ENCODE measurements around the gene ITPR1.
"Not testable (repeated sequence)": the region's sequence is repeated elsewhere in the genome, so short reads cannot be mapped to it uniquely, and the experiment has no call there.

Gene ITPR1

DNA sequence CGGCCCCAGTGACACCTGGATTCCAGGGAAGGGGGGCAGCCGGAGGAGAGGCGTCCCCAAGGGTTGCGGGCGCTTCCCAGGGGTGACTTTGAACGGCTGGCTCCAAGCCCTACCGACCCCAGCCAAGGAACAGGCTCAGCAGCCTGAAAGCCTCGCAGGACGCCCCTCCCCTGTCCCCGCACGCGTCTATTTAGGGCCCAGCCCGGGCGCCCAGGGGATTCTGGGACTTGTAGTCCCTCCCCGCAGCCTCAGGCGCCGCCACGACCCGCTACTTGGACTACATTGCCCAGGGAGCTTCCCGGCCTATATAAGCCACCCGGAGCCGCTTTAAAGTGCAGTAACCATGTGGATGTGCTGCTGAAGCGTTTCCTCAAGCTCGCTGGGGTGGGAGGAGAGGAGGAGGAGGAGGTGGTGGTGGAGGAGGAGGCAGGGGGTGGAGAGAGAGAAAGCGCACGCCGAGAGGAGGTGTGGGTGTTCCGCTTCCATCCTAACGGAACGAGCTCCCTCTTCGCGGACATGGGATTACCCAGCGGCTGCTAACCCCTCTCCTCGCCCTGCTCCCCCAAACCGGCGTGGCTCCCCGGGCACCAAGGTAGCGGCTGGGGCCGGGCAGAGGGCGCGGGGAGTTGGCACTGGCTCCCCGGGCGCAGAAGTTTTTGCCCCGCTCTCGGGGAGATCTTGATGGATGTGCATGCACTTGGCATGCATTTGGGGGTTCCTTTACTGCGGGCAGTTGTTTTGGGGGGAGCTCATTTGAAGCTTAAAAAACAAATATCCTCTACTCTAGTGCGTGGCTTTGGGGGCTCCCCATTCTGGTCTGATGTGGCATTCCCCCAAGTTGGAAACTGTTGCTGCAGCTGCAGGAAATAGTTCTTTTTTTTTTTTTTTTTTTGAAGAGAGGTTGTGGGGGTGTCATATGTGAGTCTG is at the start of gene ITPR1:
Gene ITPR1, plus strand, starts transcription at position 335 of the 927 bp plus-strand sequence. CDS start 23,144 bp downstream, outside the sequence.
- DNase-seq (ENCODE audit: low spot score) = peak; percentile 98

DNA sequence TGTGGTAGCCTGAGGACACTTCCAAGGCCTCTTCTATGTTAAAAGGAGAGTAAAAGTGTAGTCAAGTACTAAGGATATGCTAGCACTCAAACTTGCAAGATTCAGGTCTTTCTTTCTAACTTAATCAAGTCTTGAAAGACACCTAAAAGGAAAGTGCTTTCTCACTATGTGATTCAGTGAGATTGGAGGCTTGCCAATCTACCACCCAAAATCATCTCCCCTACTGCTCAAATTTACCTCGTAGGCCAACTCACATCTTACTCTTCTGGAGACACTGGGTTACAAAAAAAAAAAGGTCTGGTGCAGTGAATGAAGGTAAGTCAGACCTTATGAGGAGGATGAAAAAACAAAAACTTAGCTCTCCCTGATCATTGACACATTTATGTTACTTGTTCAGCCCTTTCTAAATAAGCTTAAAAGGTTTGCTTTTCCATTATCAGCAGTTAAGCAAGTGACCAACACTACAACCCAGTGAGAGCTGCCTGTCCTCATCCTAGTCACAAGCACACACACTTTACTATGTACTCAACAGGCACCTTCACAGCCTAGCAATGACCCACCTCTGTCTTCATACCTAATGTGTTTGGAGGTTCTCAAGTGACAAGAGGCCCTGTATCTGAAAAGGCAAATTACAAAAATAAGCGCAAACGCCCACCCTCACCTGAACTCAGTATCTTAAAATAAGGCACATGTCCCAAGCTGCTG is 45.7 kb upstream of the ITPR1 start:
- no peak for DNase-seq (ENCODE audit: low spot score)

- DNase-seq (ENCODE audit: low spot score) = no peak
Observed at GRCh38 chr3:4448187-4448586, 45.0 kb upstream of the ITPR1 start.

DNA sequence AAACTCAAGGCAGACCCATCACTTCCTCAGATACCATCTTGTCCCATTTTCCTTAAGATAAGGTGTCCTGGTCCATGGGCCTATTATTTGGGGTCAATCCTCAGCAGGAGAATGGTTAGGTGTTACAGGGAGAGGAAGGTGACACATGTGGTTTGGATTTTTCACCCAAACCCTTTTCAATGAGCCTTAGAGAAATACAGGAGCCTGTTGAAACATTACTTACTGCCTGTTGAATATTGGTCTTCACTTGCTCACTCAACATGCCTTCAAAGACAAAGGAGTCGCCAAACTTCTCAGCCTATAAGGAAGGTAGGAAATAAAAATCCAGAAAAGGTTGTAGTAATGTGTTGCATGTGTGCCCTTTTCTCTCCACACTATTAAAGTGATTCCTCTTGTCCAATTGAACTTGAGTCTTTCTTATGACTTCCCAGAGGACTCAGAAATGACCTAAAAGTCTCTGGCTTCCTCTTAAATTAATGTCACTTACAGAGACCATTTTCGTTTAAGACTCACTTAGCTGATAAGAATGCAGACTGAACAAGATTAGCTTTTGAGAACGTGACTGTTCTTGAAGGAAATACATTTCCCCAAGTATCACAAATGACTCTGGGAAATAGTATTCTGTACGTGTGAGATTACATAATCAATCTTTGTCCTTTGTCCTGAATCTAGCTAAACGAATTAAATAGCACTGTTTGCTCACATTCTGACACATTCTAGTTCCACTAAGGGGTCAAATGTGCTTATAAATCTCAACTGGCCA is 43.9 kb upstream of the ITPR1 start:
- DNase-seq (ENCODE audit: low spot score) = no peak

- no peak for DNase-seq (ENCODE audit: low spot score)
Observed at GRCh38 chr3:4454142-4454541, 39.0 kb upstream of the ITPR1 start.

- not testable (repeated sequence) for DNase-seq (ENCODE audit: low spot score)
Observed at GRCh38 chr3:4456780-4457179, 36.4 kb upstream of the ITPR1 start.

- no peak for DNase-seq (ENCODE audit: low spot score)
Observed at GRCh38 chr3:4458961-4459360, 34.2 kb upstream of the ITPR1 start.

DNA sequence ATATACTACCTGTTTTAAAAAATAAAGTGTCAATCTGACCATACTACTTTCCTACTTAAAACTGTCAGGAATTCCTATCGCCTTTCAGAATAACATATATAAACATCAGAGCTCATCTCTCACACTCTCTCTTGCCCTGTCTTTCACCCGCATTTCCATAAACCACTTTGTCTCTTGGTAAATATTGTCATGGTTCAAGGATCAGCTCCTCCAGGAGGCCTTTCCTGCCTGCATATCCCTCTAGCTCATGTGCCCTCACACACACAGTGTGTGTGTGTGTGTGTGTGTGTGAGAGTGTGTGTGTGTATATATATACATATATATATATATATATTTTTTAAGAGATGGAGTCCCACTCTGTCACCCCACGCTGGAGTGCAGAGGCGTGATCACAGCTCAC is 32.8 kb upstream of the ITPR1 start:
- no peak for DNase-seq (ENCODE audit: low spot score)

DNA sequence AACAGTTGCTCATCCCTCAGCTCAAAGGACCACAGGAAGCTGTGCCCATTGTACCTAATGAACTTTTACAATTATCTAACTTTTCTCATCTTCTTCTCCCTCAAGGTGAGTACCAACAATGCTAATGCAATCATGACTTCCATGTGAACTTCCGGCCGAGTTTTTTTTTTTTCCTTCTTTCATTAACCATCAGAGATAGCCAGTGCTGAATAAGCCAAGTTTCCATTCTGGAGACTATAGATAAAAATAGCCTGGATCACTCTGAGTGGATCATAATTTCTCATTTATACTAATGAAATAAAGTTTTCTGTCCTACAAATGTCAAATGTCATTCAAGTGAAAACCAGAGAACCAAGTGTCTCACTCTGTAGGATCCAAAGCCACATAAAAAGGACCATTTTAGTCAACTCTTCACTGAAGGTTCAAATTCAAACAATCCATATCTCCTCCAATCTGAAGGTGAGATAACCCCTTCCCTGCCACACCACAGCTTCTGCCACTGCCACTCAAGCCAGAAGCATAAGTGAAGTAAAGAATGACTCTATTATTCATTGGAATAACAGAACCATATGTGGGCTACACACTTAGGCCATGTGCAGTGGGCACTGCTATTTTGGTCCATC is 31.6 kb upstream of the ITPR1 start:
- DNase-seq (ENCODE audit: low spot score) = no peak

DNA sequence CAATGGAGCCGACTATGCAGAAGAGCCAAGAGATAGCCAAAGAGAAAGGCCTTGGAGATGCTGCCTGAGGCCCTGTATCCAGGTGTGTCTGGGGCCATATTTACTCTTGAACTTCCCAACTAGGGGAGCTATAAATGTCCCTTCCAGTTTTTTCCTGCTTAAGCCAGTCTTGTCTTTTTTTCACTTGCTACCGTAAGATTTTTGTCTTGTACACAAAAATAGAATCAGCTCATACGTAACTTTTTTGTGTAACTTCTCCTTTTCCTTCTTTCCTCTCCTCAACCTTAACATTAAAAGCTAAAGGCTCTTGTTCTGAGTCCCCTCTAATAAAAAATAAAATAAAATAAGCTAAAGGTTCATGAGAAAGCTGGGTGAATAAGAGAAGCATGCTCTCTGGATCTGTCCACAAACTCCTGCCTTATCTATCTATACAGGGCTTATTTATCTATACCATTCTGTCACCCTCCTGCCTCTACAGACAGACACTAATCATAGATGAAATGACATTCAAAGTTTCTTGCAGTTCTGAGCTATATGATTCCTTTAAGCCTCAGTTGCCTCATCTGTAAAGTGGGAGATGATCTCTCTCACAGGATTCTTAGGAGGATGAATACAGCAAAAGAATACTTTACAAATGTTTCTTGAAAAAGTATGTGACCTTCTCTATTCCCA is 30.6 kb upstream of the ITPR1 start:
- DNase-seq (ENCODE audit: low spot score) = no peak

DNA sequence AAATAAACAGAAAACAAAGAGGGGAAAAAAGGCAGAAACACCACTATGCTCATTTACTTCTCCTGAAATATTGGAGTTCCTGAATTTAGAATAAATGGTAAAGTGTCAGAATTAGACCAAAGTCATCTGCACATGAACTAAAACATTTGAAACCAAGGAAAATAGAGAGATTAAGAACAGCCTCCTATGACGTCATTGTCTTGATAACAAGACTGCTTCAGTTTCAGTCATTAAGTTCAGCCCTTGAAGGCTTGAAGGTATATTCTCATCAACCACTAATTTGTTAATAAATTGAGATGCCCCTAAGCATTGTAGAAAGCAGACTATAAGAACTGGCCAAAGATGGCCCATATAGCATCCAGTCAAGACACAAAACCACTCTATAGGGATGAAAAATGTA is 28.6 kb upstream of the ITPR1 start:
- DNase-seq (ENCODE audit: low spot score) = no peak

- peak; percentile 89 for DNase-seq (ENCODE audit: low spot score)
Observed at GRCh38 chr3:4466741-4467521, 26.2 kb upstream of the ITPR1 start, which contains the start of gene SUMF1. Gene SUMF1, minus strand, starts transcription at chr3:4467269. Its CDS starts 24 bp downstream, at chr3:4467245.

- DNase-seq (ENCODE audit: low spot score) = no peak
Observed at GRCh38 chr3:4467522-4467867, 25.7 kb upstream of the ITPR1 start.

- no peak for DNase-seq (ENCODE audit: low spot score)
Observed at GRCh38 chr3:4471907-4472306, 21.2 kb upstream of the ITPR1 start.

DNA sequence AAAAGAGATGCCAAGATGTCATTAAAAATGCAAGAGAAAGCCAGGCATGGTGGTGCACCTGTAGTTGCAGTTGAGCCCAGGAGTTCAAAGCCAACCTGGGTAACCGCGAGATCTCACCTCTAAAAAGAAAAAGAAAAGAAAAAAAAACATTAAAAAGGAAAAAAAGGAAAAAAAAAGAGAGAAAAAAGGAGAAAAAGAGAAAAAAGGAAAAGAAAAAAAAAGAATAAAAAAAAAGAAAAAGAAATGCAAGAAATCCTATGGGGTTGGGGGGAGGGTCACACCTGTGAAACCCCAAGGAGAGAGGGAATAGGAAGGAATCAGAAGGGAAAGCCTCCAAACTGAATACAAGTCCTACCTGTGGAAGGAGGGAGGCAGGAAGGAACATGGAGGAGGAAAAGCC is 20.8 kb upstream of the ITPR1 start:
- no peak for DNase-seq (ENCODE audit: low spot score)

GRCh38 chr3:4472766-4473165 is 20.4 kb upstream of the ITPR1 start:
- no peak for DNase-seq (ENCODE audit: low spot score)

DNA sequence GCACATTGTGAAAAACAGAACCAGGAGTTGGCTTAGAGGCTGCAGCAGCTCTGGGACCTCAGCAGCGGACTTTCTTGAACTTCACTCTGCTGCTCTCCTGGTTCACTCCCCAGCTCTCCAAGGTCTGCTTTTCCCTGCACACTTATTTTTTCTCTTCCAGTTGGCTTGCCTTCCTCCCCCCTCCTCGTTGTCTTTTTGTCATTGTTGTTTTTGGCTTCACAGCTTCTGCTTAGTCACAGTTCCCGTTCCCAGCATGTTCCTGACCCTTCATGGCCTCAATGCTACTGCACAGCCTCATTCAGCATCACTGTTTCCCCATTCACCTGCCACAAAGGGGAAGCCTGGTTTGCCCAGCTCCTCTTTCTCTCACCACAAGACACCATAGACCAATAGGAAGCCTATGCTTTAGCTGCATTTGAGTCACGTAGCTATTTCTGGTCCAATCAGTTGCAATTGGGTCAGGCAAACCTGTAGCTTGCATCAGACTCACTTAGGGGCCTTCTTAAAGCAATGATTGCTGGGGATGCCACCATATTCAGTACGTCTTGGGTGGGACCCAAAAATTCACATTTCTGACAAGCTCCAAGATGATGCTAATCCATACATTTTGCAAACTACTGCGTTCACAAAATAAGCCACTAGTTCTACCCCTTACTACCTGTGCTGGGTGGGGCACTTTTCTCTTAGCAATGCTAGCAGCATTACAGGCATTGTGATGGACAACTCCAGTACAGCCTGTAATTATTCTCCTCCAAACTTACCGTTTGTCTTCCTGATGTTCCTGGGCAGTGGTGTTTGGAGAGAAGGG is 18.3 kb upstream of the ITPR1 start:
- peak; percentile 72 for DNase-seq (ENCODE audit: low spot score)

DNA sequence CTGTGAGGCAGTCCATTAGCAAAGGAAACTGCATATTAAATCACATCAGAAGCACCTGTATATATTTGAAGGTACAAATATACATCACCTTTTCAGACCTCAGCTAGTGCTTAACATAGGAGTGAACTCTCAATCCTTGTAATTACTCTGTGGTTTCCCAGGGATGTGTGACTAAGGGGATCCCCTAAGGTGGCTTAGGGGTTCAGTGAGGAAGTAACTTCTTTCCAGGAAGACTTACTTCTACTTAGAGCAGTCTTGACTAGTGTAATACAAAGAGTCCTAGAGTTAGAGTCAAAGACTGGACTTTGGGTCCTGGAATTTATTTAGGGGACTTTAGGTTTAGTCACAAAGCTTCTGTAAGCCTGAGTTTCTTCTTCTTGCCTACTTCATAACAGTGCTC is 17.3 kb upstream of the ITPR1 start:
- DNase-seq (ENCODE audit: low spot score) = no peak

DNA sequence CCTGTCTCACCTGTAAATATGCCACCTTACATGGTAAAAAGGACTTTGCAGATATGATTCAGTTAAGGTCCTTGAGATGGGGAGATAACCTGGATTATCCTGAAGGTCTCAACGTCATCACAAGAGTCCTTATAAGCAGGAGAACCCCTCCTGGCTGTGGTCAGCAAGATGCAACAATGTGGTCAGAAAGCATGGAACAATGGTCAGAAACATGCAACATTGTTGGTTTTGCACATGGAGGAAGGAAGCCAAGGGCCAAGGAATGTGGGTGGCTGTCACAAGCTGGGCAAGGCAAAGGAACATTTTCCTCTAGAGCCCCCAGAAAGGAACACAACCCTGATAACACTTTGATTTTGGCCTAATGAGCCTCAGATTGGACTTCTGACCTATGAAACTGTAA is 16.7 kb upstream of the ITPR1 start:
- DNase-seq (ENCODE audit: low spot score) = no peak

GRCh38 chr3:4478261-4478660 is 14.9 kb upstream of the ITPR1 start:
- no peak for DNase-seq (ENCODE audit: low spot score)
